Measurements from ENCODE around the gene CCDC148. TPM values are rescaled to one million over a fixed set of nuclear protein-coding genes. Genes with fewer than 3 reads are reported as not detected.

Gene CCDC148
- total RNA-seq, 1 experiment from 2014 or later, result 2.1 TPM

DNA sequence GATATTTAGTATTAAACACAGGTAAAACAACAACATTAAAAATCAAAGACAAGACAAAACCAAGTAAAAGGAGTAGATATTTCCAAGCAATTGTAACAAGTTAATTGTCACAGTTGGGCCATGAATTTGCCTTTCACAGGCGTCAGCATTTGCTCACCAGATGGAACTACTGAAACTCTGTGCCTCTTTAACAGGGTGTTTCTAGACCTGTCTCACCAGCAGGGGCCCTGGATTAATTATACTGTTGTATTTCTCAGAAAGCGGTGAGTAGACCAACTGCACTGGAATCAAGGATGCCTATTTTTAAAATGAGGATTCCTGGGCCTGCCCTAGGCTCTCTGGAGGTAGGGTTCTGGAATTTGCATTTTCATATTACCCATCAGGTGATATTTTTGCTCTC, 262.3 kb downstream of the CCDC148 start:
- no peaks in the 10 kb centered on the region for H3K36me3 Mint-ChIP-seq

GRCh38 chr2:158192515-158193443, 263.8 kb downstream of the CCDC148 start:
- H3K36me3 Mint-ChIP-seq, result no peaks in the 10 kb centered on the region
- no peaks in the 10 kb centered on the region for H3K9me3 Mint-ChIP-seq
- H3K4me1 Mint-ChIP-seq, result peaks cover 21% of the 10 kb centered on the region
- ATAC-seq (no peak), DNase-seq (ENCODE audit: low spot score) (no peak)
- H3K27me3 Mint-ChIP-seq (ENCODE audit: low read depth), result no peaks in the 10 kb centered on the region
- H3K4me3 Mint-ChIP-seq, result no peak overlapping the region
- no peak overlapping the region for H3K27ac Mint-ChIP-seq
- TF ChIP-seq, protein P1, sequence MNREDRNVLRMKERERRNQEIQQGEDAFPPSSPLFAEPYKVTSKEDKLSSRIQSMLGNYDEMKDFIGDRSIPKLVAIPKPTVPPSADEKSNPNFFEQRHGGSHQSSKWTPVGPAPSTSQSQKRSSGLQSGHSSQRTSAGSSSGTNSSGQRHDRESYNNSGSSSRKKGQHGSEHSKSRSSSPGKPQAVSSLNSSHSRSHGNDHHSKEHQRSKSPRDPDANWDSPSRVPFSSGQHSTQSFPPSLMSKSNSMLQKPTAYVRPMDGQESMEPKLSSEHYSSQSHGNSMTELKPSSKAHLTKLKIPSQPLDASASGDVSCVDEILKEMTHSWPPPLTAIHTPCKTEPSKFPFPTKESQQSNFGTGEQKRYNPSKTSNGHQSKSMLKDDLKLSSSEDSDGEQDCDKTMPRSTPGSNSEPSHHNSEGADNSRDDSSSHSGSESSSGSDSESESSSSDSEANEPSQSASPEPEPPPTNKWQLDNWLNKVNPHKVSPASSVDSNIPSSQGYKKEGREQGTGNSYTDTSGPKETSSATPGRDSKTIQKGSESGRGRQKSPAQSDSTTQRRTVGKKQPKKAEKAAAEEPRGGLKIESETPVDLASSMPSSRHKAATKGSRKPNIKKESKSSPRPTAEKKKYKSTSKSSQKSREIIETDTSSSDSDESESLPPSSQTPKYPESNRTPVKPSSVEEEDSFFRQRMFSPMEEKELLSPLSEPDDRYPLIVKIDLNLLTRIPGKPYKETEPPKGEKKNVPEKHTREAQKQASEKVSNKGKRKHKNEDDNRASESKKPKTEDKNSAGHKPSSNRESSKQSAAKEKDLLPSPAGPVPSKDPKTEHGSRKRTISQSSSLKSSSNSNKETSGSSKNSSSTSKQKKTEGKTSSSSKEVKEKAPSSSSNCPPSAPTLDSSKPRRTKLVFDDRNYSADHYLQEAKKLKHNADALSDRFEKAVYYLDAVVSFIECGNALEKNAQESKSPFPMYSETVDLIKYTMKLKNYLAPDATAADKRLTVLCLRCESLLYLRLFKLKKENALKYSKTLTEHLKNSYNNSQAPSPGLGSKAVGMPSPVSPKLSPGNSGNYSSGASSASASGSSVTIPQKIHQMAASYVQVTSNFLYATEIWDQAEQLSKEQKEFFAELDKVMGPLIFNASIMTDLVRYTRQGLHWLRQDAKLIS (CRISPR knock-in tag; IDR thresholded peaks at IDR 0.05; ENCODE audit: borderline replicate concordance), result no peak
- TF ChIP-seq FOXJ3 (CRISPR knock-in tag; IDR thresholded peaks at IDR 0.05; ENCODE audit: borderline replicate concordance) (no peak), ZNF423 (CRISPR knock-in tag; IDR thresholded peaks at IDR 0.05) (no peak), CREB1 (CRISPR knock-in tag; IDR thresholded peaks at IDR 0.05) (no peak), JUN (CRISPR knock-in tag; IDR thresholded peaks at IDR 0.05) (no peak), GRHL2 (CRISPR knock-in tag; IDR thresholded peaks at IDR 0.05; ENCODE audit: insufficient replicate concordance, severe bottlenecking) (no peak), CBFB (CRISPR knock-in tag; IDR thresholded peaks at IDR 0.05; ENCODE audit: low read depth) (no peak), ATF1 (CRISPR knock-in tag; IDR thresholded peaks at IDR 0.05) (no peak), CREM (CRISPR knock-in tag; IDR thresholded peaks at IDR 0.05) (no peak)
- POLR2A ChIA-PET, result interaction anchor here (0.6 to 1.0 kb wide), 2 partner anchors 13 to 139 kb away, joined by 3 read pairs; no protein-coding TSS in a partner anchor
- CTCF ChIA-PET, result interaction anchor here (1.3 to 1.4 kb wide), 2 partner anchors 297 to 532 kb away, joined by 3 read pairs; no protein-coding TSS in a partner anchor

More for the DNA sequence above, 262.3 kb downstream of the CCDC148 start:
- ChIA-PET POLR2A (no interaction called here), CTCF (no interaction called here)
- TF ChIP-seq ZSCAN18 (CRISPR knock-in tag; IDR thresholded peaks at IDR 0.05) (no peak), TCF7 (CRISPR knock-in tag; IDR thresholded peaks at IDR 0.05; ENCODE audit: low read depth) (no peak), CREM (CRISPR knock-in tag; IDR thresholded peaks at IDR 0.05) (no peak), ZMAT4 (CRISPR knock-in tag; IDR thresholded peaks at IDR 0.05) (no peak), SMAD4 (CRISPR knock-in tag; IDR thresholded peaks at IDR 0.05) (no peak), SOX15 (CRISPR knock-in tag; IDR thresholded peaks at IDR 0.05) (no peak)
- DNase-seq (ENCODE audit: low spot score) (no peak), ATAC-seq (peak; percentile 34; the same call in 1 of the 2 replicates)
- no peaks in the 10 kb centered on the region for H3K9me3 Mint-ChIP-seq
- peaks cover 23% of the 10 kb centered on the region for H3K4me1 Mint-ChIP-seq
- no peak overlapping the region for H3K27ac Mint-ChIP-seq
- H3K27me3 Mint-ChIP-seq (ENCODE audit: low read depth), result no peaks in the 10 kb centered on the region
- no peak overlapping the region for H3K4me3 Mint-ChIP-seq
